Measurements from ENCODE around the gene CACNA1B.

The CACNA1B gene

DNA sequence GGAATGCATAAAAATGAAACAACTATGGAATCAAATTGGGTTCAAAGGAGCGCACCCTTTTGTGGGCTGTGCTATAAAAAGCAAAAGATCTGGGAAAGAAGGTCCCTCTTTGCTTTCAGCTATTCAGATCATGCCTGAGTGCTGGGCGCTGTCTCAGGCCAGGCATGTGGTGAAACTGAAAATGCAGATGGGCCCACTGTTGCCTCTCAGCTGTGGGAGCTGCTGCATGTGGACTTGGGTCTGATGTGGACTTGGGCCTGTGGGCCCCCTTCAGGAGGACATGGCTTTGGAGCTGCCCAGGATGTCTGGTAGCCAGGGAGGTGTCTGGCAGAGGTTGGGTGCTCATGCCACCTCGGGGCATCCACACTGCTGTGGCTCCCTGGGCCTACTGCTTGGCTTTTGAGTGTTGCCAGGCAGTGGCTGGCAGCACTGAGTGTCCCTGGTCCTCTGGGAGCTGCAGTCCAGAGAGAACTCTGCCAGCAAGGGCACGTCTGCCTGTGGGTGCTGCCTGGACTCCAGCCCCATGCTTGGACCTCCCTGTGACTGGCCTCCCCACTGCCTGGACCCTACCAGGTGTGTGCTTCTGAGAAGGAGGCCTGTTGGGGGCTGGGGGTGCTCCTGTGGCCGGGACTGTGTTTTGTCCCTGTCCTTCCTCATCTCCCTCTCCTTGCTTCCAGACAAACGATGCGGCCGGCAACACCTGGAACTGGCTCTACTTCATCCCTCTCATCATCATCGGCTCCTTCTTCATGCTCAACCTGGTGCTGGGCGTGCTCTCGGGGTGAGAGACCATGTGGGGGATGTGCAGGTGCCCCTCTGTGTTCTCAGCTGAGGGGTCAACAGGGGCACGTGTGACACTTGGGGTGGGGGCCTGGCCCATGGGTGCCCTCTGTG is 74.3 kb downstream of the CACNA1B start:
- TF ChIP-seq POLR2A (IDR thresholded peaks at IDR 0.05; ENCODE audit: low read depth, low read length) = no peak
- FAIRE-seq = no peak
- DNase-seq (ENCODE audit: insufficient read length, low spot score) = no peak

DNA sequence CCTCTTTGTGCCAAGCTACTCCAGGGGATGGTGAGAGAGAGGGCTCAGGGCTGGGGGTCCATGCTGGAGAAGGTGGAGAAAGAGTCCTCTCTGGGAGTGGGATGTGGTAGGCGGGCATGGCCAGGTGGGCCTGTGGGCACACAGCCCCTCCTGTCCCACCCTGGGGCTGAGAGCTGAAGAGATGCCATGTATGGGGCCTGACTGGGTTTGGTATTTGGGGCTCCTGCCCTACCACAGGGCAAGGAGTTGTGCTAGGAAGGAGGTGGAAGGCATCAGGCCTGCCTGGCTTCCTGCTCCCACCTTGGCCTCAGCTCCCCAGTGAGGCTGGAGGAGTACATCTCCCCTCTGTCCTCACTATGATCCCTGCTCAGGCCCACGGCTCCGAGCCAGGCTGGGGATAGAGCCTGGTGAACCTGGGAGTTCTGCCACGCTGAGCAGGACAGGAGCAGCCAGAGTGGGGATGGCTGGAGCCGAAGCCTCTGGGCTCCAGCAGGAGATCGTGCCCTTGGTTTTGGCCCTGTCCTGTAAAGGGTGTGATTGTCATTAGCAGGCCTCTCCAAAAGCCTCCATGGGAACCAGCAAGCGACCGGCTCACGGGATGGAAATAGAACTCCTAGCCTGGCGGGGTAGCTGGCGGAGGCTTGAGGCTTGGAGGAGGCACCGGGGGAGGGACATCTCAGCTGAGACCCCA is 75.5 kb downstream of the CACNA1B start:
- DNase-seq (ENCODE audit: insufficient read length, low spot score) = no peak
- TF ChIP-seq POLR2A (IDR thresholded peaks at IDR 0.05; ENCODE audit: low read depth, low read length) = no peak
- FAIRE-seq = no peak

DNA sequence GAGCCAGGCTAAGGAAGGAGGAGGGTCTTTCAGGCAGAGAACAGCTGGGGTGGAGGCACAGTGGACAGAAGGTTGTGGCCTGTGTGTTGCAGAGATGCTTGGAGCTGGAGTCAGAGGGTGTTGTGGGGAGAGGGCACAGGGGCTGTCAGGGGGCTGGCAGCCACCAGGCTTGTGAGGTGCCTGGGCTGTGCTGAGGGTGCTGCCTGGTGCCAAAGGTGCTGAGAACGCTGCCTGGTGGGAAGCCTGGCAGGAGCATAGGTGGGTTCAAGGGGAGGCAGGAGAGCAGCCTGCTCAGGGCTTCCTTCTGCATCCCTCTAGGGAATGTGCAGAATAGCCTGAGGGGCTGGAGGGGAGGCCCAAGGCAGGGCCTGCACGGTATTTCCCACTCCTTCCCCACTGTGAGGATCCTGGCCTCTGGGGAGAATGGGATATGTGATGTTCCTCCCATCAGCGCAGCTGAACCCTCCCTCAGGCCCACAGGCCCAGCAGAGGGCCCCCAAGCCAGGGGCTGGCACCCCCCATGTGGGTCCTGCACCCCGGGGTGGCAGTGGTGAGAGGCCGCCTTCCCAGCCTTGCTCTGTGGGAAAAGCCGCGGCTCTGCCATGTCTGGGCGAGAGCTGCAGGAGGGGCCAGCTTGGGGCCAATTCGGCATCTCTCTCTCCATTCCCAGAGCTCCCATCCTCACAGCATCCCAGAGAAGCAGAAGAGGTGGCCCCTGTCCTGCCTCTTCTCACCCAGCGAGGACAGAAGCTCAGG is 76.3 kb downstream of the CACNA1B start:
- FAIRE-seq (no peak), DNase-seq (ENCODE audit: insufficient read length, low spot score) (no peak)
- TF ChIP-seq POLR2A (IDR thresholded peaks at IDR 0.05; ENCODE audit: low read depth, low read length) = no peak

DNA sequence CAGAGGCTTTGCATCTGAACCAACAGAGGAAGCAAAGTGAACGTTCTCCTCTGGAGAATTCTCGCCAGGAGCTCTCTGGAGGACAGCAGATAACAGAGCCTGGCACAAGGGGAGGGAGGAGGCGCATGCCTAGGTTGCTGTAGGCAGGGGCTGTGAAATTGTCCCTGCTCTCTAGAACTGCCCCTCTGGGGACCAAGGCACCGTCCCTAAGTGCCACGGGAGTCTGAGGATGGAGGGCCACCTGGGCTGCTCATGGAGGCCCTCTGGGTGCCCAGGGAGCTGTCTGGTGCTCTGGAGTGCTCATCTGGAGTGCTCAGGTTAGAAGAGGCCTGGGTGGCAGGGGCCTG is 77.6 kb downstream of the CACNA1B start:
- no peak for FAIRE-seq
- no peak for TF ChIP-seq POLR2A (IDR thresholded peaks at IDR 0.05; ENCODE audit: low read depth, low read length)
- no peak for DNase-seq (ENCODE audit: insufficient read length, low spot score)

DNA sequence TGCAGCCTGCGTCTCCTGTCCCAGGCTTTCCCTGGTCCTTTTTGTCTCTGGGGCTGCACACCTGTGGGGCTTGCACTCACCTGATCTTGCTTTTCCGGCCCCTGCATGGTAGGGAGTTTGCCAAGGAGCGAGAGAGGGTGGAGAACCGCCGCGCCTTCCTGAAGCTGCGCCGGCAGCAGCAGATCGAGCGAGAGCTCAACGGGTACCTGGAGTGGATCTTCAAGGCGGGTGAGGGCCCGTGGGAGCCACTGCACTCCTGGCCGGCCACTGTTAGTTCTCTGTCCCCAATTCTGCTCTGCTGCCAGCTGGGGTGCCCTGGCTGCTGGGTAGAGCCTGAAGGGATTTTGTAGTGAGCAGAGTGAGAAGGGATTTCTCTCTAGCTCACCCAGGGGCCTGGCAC is 78.0 kb downstream of the CACNA1B start:
- FAIRE-seq = no peak
- no peak for DNase-seq (ENCODE audit: insufficient read length, low spot score)
- no peak for TF ChIP-seq POLR2A (IDR thresholded peaks at IDR 0.05; ENCODE audit: low read depth, low read length)

DNA sequence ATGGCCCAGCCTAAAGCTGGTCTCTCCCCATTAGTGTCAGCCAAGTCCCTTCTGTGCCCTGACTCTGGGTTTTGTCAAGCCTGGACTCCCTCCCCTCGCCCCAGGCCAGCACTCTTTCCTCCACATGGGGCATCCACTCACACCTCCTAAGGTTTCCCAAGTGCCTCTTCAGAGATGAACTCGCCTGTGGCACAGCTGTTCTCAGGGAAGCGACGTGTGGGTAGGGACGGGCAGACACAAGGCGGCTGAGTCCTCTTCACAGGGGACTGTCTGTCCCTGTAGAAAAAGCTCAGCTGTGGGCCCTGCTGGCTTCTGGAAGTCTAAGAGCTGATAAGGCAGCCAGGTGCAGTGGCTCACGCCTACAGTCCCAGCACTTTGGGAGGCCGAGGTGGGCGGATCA is 78.5 kb downstream of the CACNA1B start:
- FAIRE-seq (no peak), DNase-seq (ENCODE audit: insufficient read length, low spot score) (no peak)
- TF ChIP-seq POLR2A (IDR thresholded peaks at IDR 0.05; ENCODE audit: low read depth, low read length) = no peak

DNA sequence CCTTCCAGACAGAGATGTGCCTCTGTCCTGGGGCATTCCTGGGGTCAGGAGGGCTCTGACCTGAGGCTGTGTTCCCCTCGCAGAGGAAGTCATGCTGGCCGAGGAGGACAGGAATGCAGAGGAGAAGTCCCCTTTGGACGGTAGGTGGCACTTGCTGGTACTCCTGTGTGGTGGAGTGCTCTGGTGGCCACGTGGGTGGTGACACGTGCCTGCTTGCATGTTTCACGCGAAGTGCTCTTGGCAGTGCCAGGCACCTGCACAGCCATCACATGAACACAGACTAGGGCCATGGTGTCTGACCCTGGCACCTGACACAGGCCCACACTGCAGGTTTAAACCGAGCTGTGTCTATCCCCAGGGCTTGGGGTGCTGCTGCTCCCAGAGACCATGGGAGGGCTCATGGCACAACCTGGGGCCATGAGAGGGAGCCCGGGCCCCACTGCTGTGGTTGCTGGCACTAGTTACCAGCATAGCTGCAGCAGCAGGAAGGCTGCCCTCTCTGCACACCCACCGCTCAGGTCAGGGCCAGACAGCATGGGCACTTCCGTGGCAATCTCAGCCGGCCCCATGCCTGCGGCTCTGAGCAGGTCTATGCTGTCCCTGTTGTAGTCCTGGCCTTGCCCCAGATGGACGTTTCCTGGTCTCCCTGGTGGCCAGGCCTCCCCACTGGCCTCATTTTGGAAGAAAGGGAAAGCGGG is 79.3 kb downstream of the CACNA1B start:
- no peak for TF ChIP-seq POLR2A (IDR thresholded peaks at IDR 0.05; ENCODE audit: low read depth, low read length)
- no peak for DNase-seq (ENCODE audit: insufficient read length, low spot score)
- FAIRE-seq = no peak

GRCh38 chr9:137959641-137960411 is 82.2 kb downstream of the CACNA1B start:
- DNase-seq (ENCODE audit: insufficient read length, low spot score) (no peak), FAIRE-seq (no peak)
- no peak for TF ChIP-seq POLR2A (IDR thresholded peaks at IDR 0.05; ENCODE audit: low read depth, low read length)

GRCh38 chr9:137960496-137960895 is 82.9 kb downstream of the CACNA1B start:
- TF ChIP-seq POLR2A (IDR thresholded peaks at IDR 0.05; ENCODE audit: low read depth, low read length) = no peak
- FAIRE-seq (no peak), DNase-seq (ENCODE audit: insufficient read length, low spot score) (no peak)

GRCh38 chr9:137963525-137963924 is 85.9 kb downstream of the CACNA1B start:
- DNase-seq (ENCODE audit: insufficient read length, low spot score) (no peak), FAIRE-seq (no peak)
- TF ChIP-seq POLR2A (IDR thresholded peaks at IDR 0.05; ENCODE audit: low read depth, low read length) = no peak

DNA sequence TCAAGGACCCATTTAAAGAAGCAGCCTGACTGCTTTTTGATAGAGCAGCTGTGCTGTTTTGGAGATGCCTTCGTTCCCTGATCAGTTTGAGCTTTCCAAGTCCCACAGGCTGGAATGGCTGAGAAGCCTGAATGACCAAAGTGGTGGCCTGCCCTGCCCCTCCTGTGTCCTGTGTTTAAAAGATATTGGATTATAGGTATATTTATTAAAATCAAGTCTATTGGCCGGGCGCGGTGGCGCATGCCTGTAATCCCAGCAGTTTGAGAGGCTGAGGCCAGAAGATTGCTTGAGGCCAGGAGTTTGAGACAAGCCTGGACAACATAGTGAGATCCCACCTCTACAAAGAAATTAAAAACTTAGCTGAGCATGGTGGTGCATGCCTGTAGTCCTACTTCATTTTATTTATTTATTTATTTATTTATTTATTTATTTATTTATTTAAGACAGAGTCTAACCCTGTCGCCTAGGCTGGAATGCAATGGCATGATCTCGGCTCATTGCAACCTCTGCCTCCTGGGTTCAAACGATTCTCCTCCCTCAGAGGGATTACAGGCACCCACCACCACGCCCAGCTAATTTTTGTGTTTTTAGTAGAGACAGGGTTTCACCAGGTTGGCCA is 87.7 kb downstream of the CACNA1B start:
- DNase-seq (ENCODE audit: insufficient read length, low spot score) (no peak), FAIRE-seq (no peak)
- no peak for TF ChIP-seq POLR2A (IDR thresholded peaks at IDR 0.05; ENCODE audit: low read depth, low read length)

GRCh38 chr9:137967280-137967953 is 89.8 kb downstream of the CACNA1B start:
- DNase-seq (ENCODE audit: insufficient read length, low spot score) (no peak), FAIRE-seq (no peak)
- TF ChIP-seq POLR2A (IDR thresholded peaks at IDR 0.05; ENCODE audit: low read depth, low read length) = no peak
